ENCODE data around the gene TMEM248.

TMEM248 gene

DNA sequence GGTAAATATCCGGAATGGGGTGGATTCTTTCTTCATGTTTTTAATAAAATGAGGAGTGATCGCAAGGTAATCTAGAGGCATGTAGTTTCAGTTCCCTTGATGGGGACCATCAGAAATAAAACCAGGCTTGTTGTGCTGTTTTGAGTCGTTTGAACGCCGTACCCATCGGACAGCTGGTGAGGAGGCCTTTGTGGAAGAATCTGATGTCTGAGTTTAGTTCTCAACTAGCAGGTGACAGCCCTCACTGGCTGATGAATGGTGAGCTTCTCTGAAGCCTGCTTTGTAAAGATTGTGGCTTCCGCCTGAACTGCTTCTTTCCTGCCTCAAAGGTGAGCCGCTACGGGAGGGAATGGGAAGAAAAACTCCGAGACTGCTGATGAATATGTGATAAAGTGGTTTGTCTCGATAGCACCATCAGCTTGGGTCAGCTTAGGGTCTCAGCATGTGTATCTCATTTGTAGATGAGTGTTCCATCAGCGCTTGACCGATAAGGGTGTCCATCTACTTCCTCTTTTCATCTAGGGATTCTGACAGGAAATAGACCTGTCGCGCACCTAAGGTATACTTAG, 977 bp downstream of the TMEM248 start:
- peak overlapping the region; percentile 95 for H3K4me3 ChIP-seq (ENCODE audit: low read depth, low read length)
- TF ChIP-seq, protein P1, sequence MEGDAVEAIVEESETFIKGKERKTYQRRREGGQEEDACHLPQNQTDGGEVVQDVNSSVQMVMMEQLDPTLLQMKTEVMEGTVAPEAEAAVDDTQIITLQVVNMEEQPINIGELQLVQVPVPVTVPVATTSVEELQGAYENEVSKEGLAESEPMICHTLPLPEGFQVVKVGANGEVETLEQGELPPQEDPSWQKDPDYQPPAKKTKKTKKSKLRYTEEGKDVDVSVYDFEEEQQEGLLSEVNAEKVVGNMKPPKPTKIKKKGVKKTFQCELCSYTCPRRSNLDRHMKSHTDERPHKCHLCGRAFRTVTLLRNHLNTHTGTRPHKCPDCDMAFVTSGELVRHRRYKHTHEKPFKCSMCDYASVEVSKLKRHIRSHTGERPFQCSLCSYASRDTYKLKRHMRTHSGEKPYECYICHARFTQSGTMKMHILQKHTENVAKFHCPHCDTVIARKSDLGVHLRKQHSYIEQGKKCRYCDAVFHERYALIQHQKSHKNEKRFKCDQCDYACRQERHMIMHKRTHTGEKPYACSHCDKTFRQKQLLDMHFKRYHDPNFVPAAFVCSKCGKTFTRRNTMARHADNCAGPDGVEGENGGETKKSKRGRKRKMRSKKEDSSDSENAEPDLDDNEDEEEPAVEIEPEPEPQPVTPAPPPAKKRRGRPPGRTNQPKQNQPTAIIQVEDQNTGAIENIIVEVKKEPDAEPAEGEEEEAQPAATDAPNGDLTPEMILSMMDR (IDR thresholded peaks at IDR 0.05; ENCODE audit: low read depth, low read length): no peak
- no peak for DNase-seq (ENCODE audit: low read depth, low spot score)
- in situ Hi-C loops (cut with HindIII; ENCODE audit: low sequenced_read_pairs): no loop called here

DNA sequence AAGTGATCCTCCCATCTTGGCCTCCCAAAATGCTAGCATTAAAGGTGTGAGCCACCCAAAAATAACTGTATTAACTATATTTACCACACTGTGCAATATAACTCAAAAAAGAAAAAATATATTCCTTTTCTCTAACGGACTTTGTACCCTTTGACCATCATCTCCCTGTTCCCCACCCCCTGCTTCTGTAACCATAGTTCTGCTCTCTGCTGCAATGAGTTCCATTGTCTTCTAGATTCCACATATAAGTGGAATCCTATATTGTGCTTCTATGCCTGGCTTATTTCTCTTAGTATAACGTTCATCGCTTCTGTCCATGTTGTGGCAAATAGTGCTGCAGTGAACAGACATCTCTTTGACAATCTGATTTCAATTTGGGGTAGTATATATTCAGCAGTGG, 4.2 kb downstream of the TMEM248 start:
- TF ChIP-seq, protein P1 (IDR thresholded peaks at IDR 0.05; ENCODE audit: low read depth, low read length): no peak
- H3K4me3 ChIP-seq (ENCODE audit: low read depth, low read length): no peak overlapping the region
- in situ Hi-C loops (cut with HindIII; ENCODE audit: low sequenced_read_pairs): no loop called here
- no peak for DNase-seq (ENCODE audit: low read depth, low spot score)

DNA sequence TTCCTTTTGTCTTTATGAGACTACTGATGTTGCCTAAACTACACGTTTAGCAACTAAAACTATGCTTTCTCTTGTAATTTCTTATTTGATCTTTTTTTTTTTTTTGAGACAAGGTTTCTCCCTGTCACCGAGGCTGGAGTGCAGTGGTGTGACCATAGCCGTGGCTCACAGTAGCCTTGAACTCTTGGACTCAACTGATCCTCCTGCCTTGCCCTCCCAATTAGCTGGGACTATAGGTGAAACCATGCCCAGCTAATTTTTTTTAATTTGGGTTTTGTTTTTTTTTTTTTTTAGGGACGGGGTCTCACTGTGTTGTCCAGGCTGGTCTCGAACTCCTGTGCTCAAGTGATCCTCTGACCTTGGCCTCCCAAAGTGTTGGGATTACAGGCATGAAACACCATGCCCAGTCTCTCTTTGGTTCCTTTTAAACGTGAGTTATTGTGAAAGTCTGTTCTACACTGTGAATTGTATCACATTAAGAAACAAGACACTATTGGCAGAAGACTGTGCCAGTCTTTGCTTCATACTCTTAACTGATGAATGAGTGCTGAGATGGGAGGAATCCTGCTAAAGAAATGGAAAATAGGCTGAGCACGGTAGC, 6.4 kb downstream of the TMEM248 start:
- DNase-seq (ENCODE audit: low read depth, low spot score): no peak
- in situ Hi-C loops (cut with HindIII; ENCODE audit: low sequenced_read_pairs): no loop called here
- H3K4me3 ChIP-seq (ENCODE audit: low read depth, low read length): no peak overlapping the region
- TF ChIP-seq, protein P1 (IDR thresholded peaks at IDR 0.05; ENCODE audit: low read depth, low read length): no peak

DNA sequence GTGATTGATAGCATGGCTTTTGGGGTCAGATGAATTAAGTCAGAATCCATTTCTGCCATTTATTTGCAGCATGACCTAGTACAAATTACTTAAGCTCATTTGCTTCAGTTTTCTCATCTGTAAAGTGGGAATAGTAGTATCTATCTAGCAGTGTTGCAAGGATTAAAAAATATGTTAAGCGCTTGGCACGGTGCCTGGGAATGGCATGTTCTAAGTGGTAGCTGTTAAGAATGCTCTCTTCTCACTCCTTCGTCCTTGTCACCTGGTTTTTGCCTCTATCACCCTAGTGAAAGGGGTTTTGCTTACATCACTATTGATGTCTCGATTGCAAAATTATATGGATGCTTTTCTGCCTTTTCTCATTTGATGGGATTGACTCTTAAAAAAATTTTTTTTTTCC, 7.4 kb downstream of the TMEM248 start:
- in situ Hi-C loops (cut with HindIII; ENCODE audit: low sequenced_read_pairs): no loop called here
- no peak overlapping the region for H3K4me3 ChIP-seq (ENCODE audit: low read depth, low read length)
- DNase-seq (ENCODE audit: low read depth, low spot score): no peak
- TF ChIP-seq, protein P1 (IDR thresholded peaks at IDR 0.05; ENCODE audit: low read depth, low read length): no peak

DNA sequence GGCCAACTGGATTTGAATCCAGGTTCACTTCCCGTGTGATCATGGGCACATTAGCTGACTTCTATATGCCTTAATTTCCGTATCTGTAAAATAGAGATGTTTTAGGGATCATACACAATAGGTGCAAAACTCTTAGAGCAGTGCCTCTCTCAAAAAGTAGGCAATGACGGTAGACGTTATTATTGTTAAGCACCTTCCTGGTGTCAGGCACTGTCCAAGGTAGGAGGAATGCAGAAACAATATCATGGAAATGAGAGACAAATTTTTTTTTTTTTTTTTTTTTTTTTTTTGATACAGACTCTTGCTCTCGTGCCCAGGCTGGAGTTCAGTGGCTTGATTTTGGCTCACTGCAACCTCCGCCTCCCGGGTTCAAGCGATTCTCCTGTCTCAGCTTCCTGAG, 8.1 kb downstream of the TMEM248 start:
- no peak overlapping the region for H3K4me3 ChIP-seq (ENCODE audit: low read depth, low read length)
- in situ Hi-C loops (cut with HindIII; ENCODE audit: low sequenced_read_pairs): no loop called here
- TF ChIP-seq, protein P1 (IDR thresholded peaks at IDR 0.05; ENCODE audit: low read depth, low read length): no peak
- DNase-seq (ENCODE audit: low read depth, low spot score): no peak

DNA sequence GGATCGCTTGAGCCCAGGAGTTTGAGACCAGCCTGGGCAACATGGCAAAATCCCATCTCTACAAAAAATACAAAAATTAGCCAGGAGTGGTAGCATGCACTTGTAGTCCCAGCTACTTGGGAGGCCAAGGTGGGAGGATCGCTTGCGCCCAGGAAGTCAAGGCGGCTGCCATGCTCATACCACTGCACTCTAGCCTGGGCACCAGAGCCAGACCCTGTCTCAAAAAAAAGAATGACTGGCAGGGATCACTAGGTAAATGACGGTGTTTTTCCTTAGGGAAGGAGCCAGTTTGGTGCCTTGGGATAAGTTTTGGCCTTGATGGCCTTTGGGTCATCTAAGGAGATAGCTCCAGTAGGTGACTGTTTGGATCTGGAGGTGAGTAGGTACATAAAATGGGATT, 8.9 kb downstream of the TMEM248 start:
- TF ChIP-seq, protein P1 (IDR thresholded peaks at IDR 0.05; ENCODE audit: low read depth, low read length): no peak
- in situ Hi-C loops (cut with HindIII; ENCODE audit: low sequenced_read_pairs): no loop called here
- DNase-seq (ENCODE audit: low read depth, low spot score): no peak
- no peak overlapping the region for H3K4me3 ChIP-seq (ENCODE audit: low read depth, low read length)
